Nephron progenitor cell (in vitro differentiated cells): ENCODE data around the gene PRAMEF11.
"Not testable (repeated sequence)": the region's sequence is repeated elsewhere in the genome, so short reads cannot be mapped to it uniquely, and the experiment has no call there.

Source experiments
- DNase-seq: peaks from one replicate; pipeline ENCODE4 v3.0.0; 2021
- H3K27ac Mint-ChIP-seq: 2 replicates; pipeline ENCODE4 v1.8.0; 2021; ENCODE audit warnings: mild to moderate bottlenecking, moderate library complexity, mixed read lengths
- H3K27me3 Mint-ChIP-seq: 2 replicates; pipeline ENCODE4 v1.8.0; 2021; ENCODE audit warnings: mild to moderate bottlenecking, low read depth, mixed read lengths; ENCODE audit not compliant: poor library complexity
- H3K36me3 Mint-ChIP-seq: 2 replicates; pipeline ENCODE4 v1.8.0; 2021; ENCODE audit warnings: low read depth, mixed read lengths
- H3K4me1 Mint-ChIP-seq: 2 replicates; pipeline ENCODE4 v1.8.0; 2021; ENCODE audit warnings: mixed read lengths
- H3K4me3 Mint-ChIP-seq: 2 replicates; pipeline ENCODE4 v1.8.0; 2021; ENCODE audit warnings: mild to moderate bottlenecking, moderate library complexity, mixed read lengths
- H3K9me3 Mint-ChIP-seq: 2 replicates; pipeline ENCODE4 v1.8.0; 2021; ENCODE audit warnings: mild to moderate bottlenecking, moderate library complexity, mixed read lengths
- CTCF ChIP-seq: fragments of 200-600 bp; sonication (generic); IDR thresholded peaks from 2 replicates; pipeline ENCODE4 v1.5.0; 2021; ENCODE audit warnings: antibody characterized with exemption

The PRAMEF11 gene

GRCh38 chr1:12781488-12781887, 49.7 kb downstream of the PRAMEF11 start:
- not testable (repeated sequence) for H3K4me3 Mint-ChIP-seq, H3K27ac Mint-ChIP-seq, H3K36me3 Mint-ChIP-seq, H3K27me3 Mint-ChIP-seq, DNase-seq, H3K4me1 Mint-ChIP-seq
- peaks cover 28% of the 10 kb centered on the region for H3K9me3 Mint-ChIP-seq
- TF ChIP-seq CTCF = peak; percentile 15

GRCh38 chr1:12778907-12779306, 52.3 kb downstream of the PRAMEF11 start:
- Mint-ChIP-seq H3K9me3 (peaks cover 18% of the 10 kb centered on the region), H3K4me3 (no peak overlapping the region), H3K27me3 (peaks cover 22% of the 10 kb centered on the region), H3K4me1 (no peaks in the 10 kb centered on the region), H3K36me3 (no peaks in the 10 kb centered on the region), H3K27ac (no peak overlapping the region)
- no peak for TF ChIP-seq CTCF
- DNase-seq = no peak

GRCh38 chr1:12778061-12778460, 53.1 kb downstream of the PRAMEF11 start:
- H3K27me3 Mint-ChIP-seq = peaks cover 25% of the 10 kb centered on the region
- no peak overlapping the region for H3K4me3 Mint-ChIP-seq
- H3K36me3 Mint-ChIP-seq = no peaks in the 10 kb centered on the region
- no peak overlapping the region for H3K27ac Mint-ChIP-seq
- no peak for TF ChIP-seq CTCF
- DNase-seq = no peak
- H3K9me3 Mint-ChIP-seq = peaks cover 18% of the 10 kb centered on the region
- no peaks in the 10 kb centered on the region for H3K4me1 Mint-ChIP-seq

- H3K4me3 Mint-ChIP-seq = no peak overlapping the region
- H3K9me3 Mint-ChIP-seq = peaks cover 21% of the 10 kb centered on the region
- H3K4me1 Mint-ChIP-seq = no peaks in the 10 kb centered on the region
- no peak overlapping the region for H3K27ac Mint-ChIP-seq
- peaks cover 31% of the 10 kb centered on the region for H3K27me3 Mint-ChIP-seq
- no peak for DNase-seq
- no peak for TF ChIP-seq CTCF
- H3K36me3 Mint-ChIP-seq = no peaks in the 10 kb centered on the region
These were observed 54.2 kb downstream of the PRAMEF11 start for GRCh38 chr1:12776801-12777557.

GRCh38 chr1:12775443-12775842, 55.8 kb downstream of the PRAMEF11 start:
- Mint-ChIP-seq H3K9me3 (peaks cover 21% of the 10 kb centered on the region), H3K4me1 (no peaks in the 10 kb centered on the region), H3K4me3 (no peak overlapping the region), H3K36me3 (no peaks in the 10 kb centered on the region), H3K27ac (no peak overlapping the region), H3K27me3 (peaks cover 31% of the 10 kb centered on the region)
- no peak for TF ChIP-seq CTCF
- no peak for DNase-seq

- Mint-ChIP-seq H3K4me3 (no peak overlapping the region), H3K4me1 (no peaks in the 10 kb centered on the region), H3K27ac (no peak overlapping the region), H3K27me3 (peaks cover 31% of the 10 kb centered on the region), H3K9me3 (peaks cover 21% of the 10 kb centered on the region), H3K36me3 (no peaks in the 10 kb centered on the region)
- no peak for TF ChIP-seq CTCF
- DNase-seq = no peak
These were observed 56.3 kb downstream of the PRAMEF11 start for GRCh38 chr1:12774801-12775345.
